ENCODE results near the gene SGMS1. TPM values are rescaled to one million over a fixed set of nuclear protein-coding genes. Genes with fewer than 3 reads are reported as not detected.

The SGMS1 gene
- total RNA-seq, 6 experiments from 2014 or later, result 13.6 to 49.8 (median 20.0) TPM

DNA sequence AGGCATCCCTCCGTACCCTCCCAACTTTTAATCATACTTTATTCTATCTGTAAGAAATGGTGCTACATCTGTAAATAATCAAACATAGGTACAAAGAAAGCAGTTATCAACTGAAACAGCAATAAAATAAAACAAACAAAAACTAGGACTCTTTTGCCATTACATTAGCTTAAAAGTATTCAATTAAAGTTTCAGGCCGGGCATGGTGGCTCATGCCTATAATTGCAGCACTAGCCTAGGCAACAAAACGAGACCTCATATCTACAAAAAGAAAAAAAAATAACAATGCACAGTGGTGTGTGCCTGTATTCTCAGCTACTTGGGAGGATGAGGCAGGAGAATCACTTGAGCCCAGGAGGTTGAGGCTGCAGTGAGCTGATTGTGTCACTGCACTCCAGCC, 161.9 kb downstream of the SGMS1 start:
- H3K4me3 ChIP-seq, result no peak overlapping the region
- H3K36me3 ChIP-seq, result peaks cover 0 to 4% (median 3%) of the 10 kb centered on the region in 4 donors
- no peak for DNase-seq
- no peak for ATAC-seq
- 94% methylated on average over 3 of the region's 3 CpGs for WGBS (ENCODE audit: insufficient coverage, low coverage, low lambda C conversion rate, missing lambda C conversion rate)
- no peaks in the 10 kb centered on the region for H3K27me3 ChIP-seq
- peaks cover 0 to 9% (median 0%) of the 10 kb centered on the region in 4 donors for H3K4me1 ChIP-seq
- H3K27ac ChIP-seq, result no peak overlapping the region
- H3K9me3 ChIP-seq, result no peaks in the 10 kb centered on the region
- no peak for TF ChIP-seq CTCF (IDR thresholded peaks at IDR 0.05)
- TF ChIP-seq POLR2A (IDR thresholded peaks at IDR 0.05), result no peak
- intact Hi-C loops (cut with DNase I), result no loop called here

GRCh38 chr10:50461123-50461522, 162.6 kb downstream of the SGMS1 start:
- TF ChIP-seq POLR2A (IDR thresholded peaks at IDR 0.05) (no peak), CTCF (IDR thresholded peaks at IDR 0.05) (no peak)
- intact Hi-C loops (cut with DNase I), result no loop called here
- Histone ChIP-seq H3K4me1 (peaks cover 0 to 9% (median 0%) of the 10 kb centered on the region in 4 donors), H3K36me3 (peaks cover 0 to 4% (median 3%) of the 10 kb centered on the region in 4 donors), H3K27me3 (no peaks in the 10 kb centered on the region), H3K27ac (no peak overlapping the region), H3K9me3 (no peaks in the 10 kb centered on the region), H3K4me3 (no peak overlapping the region)
- 92% methylated on average over 1 of the region's 1 CpG for WGBS (ENCODE audit: insufficient coverage, low coverage, low lambda C conversion rate, missing lambda C conversion rate)
- DNase-seq (no peak), ATAC-seq (no peak)

DNA sequence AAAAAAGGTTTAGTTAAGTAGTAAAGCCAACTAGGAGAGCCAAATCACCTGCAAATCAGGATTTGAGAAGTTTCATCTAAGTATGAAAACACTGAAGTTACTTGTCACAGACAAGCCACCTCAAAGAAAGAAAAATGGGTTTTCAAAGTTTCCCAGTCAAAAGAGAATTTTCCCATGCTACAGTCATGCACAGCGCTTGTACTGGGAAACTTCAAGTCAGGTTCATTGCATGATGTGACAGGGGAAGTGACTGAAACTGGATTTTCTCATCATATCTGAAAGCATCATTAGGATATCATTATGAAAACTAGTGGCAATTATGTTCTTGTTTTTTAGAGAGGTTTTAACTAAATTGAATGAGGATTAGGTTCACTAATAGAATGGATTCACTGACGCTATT, 167.0 kb downstream of the SGMS1 start:
- H3K4me1 ChIP-seq, result no peaks in the 10 kb centered on the region
- no peaks in the 10 kb centered on the region for H3K27me3 ChIP-seq
- DNase-seq (no peak), ATAC-seq (no peak)
- intact Hi-C loops (cut with DNase I), result no loop called here
- 95% methylated on average over 2 of the region's 2 CpGs for WGBS (ENCODE audit: insufficient coverage, low coverage, low lambda C conversion rate, missing lambda C conversion rate)
- no peak overlapping the region for H3K27ac ChIP-seq
- H3K36me3 ChIP-seq, result peaks cover 0 to 4% (median 3%) of the 10 kb centered on the region in 4 donors
- TF ChIP-seq POLR2A (IDR thresholded peaks at IDR 0.05) (no peak), CTCF (IDR thresholded peaks at IDR 0.05) (no peak)
- H3K9me3 ChIP-seq, result no peaks in the 10 kb centered on the region
- H3K4me3 ChIP-seq, result no peak overlapping the region

GRCh38 chr10:50453940-50454339, 169.8 kb downstream of the SGMS1 start:
- Histone ChIP-seq H3K27ac (no peak overlapping the region), H3K4me3 (no peak overlapping the region), H3K4me1 (no peaks in the 10 kb centered on the region), H3K9me3 (no peaks in the 10 kb centered on the region), H3K27me3 (no peaks in the 10 kb centered on the region), H3K36me3 (peaks cover 0 to under 1% (median 0%) of the 10 kb centered on the region in 4 donors)
- WGBS (ENCODE audit: insufficient coverage, low coverage, low lambda C conversion rate, missing lambda C conversion rate), result 100% methylated on average over 1 of the region's 1 CpG
- DNase-seq (no peak), ATAC-seq (no peak)
- TF ChIP-seq CTCF (IDR thresholded peaks at IDR 0.05), result no peak
- no peak for TF ChIP-seq POLR2A (IDR thresholded peaks at IDR 0.05)
- intact Hi-C loops (cut with DNase I), result no loop called here

DNA sequence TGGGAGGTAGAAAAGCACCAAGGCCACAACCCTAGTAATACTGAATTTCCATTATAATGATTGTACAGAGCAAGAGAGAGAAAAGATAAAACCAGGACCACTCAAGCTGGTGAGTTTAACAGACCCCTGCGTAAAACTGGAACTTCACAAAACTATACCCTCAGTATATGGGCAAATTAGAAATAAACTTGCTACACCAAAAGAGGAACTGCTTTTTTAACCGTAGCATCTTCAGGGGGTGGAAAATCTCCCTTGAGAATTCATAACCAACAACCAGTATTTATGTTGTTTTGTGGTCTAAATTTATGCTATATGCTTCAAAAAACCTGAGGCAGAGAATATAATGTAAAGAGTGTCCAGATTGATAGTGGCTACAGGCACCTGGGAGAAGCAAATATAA, 171.2 kb downstream of the SGMS1 start:
- ATAC-seq, result no peak
- 81% methylated on average over 2 of the region's 2 CpGs for WGBS (ENCODE audit: insufficient coverage, low coverage, low lambda C conversion rate, missing lambda C conversion rate)
- intact Hi-C loops (cut with DNase I), result no loop called here

More for the DNA sequence above, 171.2 kb downstream of the SGMS1 start:
- Histone ChIP-seq H3K27me3 (no peaks in the 10 kb centered on the region), H3K4me3 (no peak overlapping the region), H3K36me3 (no peaks in the 10 kb centered on the region), H3K4me1 (no peaks in the 10 kb centered on the region), H3K9me3 (no peaks in the 10 kb centered on the region), H3K27ac (no peak overlapping the region)
- no peak for TF ChIP-seq CTCF (IDR thresholded peaks at IDR 0.05)
- no peak for TF ChIP-seq POLR2A (IDR thresholded peaks at IDR 0.05)
- DNase-seq, result no peak
